GM12878 (cell line): ENCODE measurements around the gene MAPT. TPM values are rescaled to one million over a fixed set of nuclear protein-coding genes. Genes with fewer than 3 reads are reported as not detected.
"Not testable (repeated sequence)": the region's sequence is repeated elsewhere in the genome, so short reads cannot be mapped to it uniquely, and the experiment has no call there.

Source experiments
- ATAC-seq: fragments of 200-7000 bp; cut with Tn5 transposase; 3 replicates; pipeline ENCODE4 v1.9.1; 2020; ENCODE audit warnings: mild to moderate bottlenecking, moderate library complexity
- BruUV-seq: library from RNA; stranded (reverse); fragments of 400-500 nt; replicated peaks from 2 replicates; lab custom pipeline; 2021; lab: Mats Ljungman, UMichigan
- CTCF ChIA-PET: fragments of 300-600 bp; sonication (Branson Sonifier 250); formaldehyde crosslinking; extraction: SDS; loops from one replicate; lab custom pipeline; 2021; ENCODE audit warnings: inconsistent platforms; lab: Yijun Ruan, JAX
- POLR2A ChIA-PET: fragments of 350-600 bp; formaldehyde crosslinking; extraction: SDS; loops from one replicate; lab custom pipeline; 2021; ENCODE audit warnings: inconsistent platforms; lab: Charles Lee
- RAD21 ChIA-PET: fragments of 300-600 bp; sonication (Branson Sonifier 250); formaldehyde crosslinking; loops from one replicate; lab custom pipeline; 2023; ENCODE audit warnings: antibody characterized with exemption; ENCODE audit not compliant: unreplicated experiment; lab: Charles Lee
- SMC1A ChIA-PET: fragments of 300-600 bp; sonication (Branson Sonifier 250); formaldehyde crosslinking; loops from one replicate; lab custom pipeline; 2023; ENCODE audit not compliant: unreplicated experiment, uncharacterized antibody; lab: Charles Lee
- DNase-seq: peaks from one replicate; pipeline ENCODE4 v3.0.0-alpha.2; 2011; ENCODE audit warnings: low read depth, low spot score
- FAIRE-seq: peaks from 3 replicates; lab custom pipeline; 2011; peaks lifted over from hg19 to GRCh38; lab: Jason Lieb, UNC
- H2AFZ ChIP-seq: 2 replicates; pipeline ENCODE4 v1.6.0; 2011; ENCODE audit warnings: low read depth, low read length, control low read depth; ENCODE audit not compliant: control insufficient read depth
- H3K27ac ChIP-seq: 2 replicates; pipeline ENCODE4 v1.5.1; 2011; ENCODE audit warnings: control low read depth; ENCODE audit not compliant: control insufficient read depth, insufficient read depth
- H3K27me3 ChIP-seq, 2 experiments: replicated peaks in 1 of 2; 2 replicates each; pipeline versions ENCODE4 v1.6.0 to v1.6.1; 2011; ENCODE audit warnings: low read length in 1 of 2; ENCODE audit not compliant: control insufficient read depth in 2 of 2, insufficient read depth in 2 of 2
- H3K36me3 ChIP-seq, 2 experiments: 2 replicates each; pipeline ENCODE4 v1.5.1; 2011; ENCODE audit warnings: low read length in 1 of 2; ENCODE audit not compliant: control insufficient read depth in 2 of 2, insufficient read depth in 2 of 2
- H3K4me1 ChIP-seq: 2 replicates; pipeline ENCODE4 v1.6.1; 2011; ENCODE audit warnings: mild to moderate bottlenecking, low read length, moderate library complexity, mixed read lengths; ENCODE audit not compliant: control insufficient read depth, insufficient read depth
- H3K4me2 ChIP-seq: 2 replicates; pipeline ENCODE4 v1.6.0; 2011; ENCODE audit warnings: control low read depth; ENCODE audit not compliant: control insufficient read depth, insufficient read depth
- H3K4me3 ChIP-seq: fragments of 200-600 bp; sonication (generic); 2 replicates; pipeline ENCODE4 v1.5.1; 2016
- H3K79me2 ChIP-seq: 2 replicates; pipeline ENCODE4 v1.6.0; 2011; ENCODE audit warnings: low read length; ENCODE audit not compliant: control insufficient read depth, insufficient read depth
- H3K9ac ChIP-seq: 2 replicates; pipeline ENCODE4 v1.8.0; 2011; ENCODE audit warnings: low read length, control low read depth, mixed read lengths; ENCODE audit not compliant: control insufficient read depth, insufficient read depth
- H3K9me3 ChIP-seq: replicated peaks from 3 replicates; pipeline ENCODE4 v1.5.1; 2011; ENCODE audit warnings: mild to moderate bottlenecking, low read length; ENCODE audit not compliant: control insufficient read depth, insufficient read depth
- H4K20me1 ChIP-seq: 2 replicates; pipeline ENCODE4 v1.6.0; 2011; ENCODE audit not compliant: control insufficient read depth, insufficient read depth
- BCL11A ChIP-seq: IDR thresholded peaks from 2 replicates; pipeline ENCODE4 v1.6.1; 2011; ENCODE audit warnings: low read depth, low read length
- IRF3 ChIP-seq: fragments of 450-650 bp; IDR thresholded peaks from 2 replicates; pipeline ENCODE4 v1.6.1; 2014; ENCODE audit warnings: mild to moderate bottlenecking
- SMAD5 ChIP-seq: IDR thresholded peaks from 2 replicates; pipeline ENCODE4 v1.6.1; 2016; ENCODE audit warnings: antibody characterized with exemption, low read depth
- SMC3 ChIP-seq: IDR thresholded peaks from 2 replicates; pipeline ENCODE4 v1.6.1; 2011; ENCODE audit warnings: low read length, improper control_type of control experiment, borderline replicate concordance
- WGBS: methylation state at CpG from one replicate; pipeline ENCODE4 v1.1.6; 2016; ENCODE audit warnings: low lambda C conversion rate; ENCODE audit not compliant: insufficient replicate concordance, insufficient coverage; ENCODE audit errors: missing lambda C conversion rate; 5-methylcytosine and 5-hydroxymethylcytosine counted together
- in situ Hi-C: fragments of 300-500 bp; cut with MboI; formaldehyde crosslinking; loops from 9 replicates; pipeline ENCODE4 v1.14.3; 2018; ENCODE audit warnings: mixed read lengths
- intact Hi-C: fragments of 100-400 bp; cut with micrococcal nuclease; formaldehyde crosslinking; loops from one replicate; pipeline ENCODE4 v1.14.2; 2022; ENCODE audit not compliant: unreplicated experiment
- polyA plus RNA-seq, 11 experiments: library from polyadenylated mRNA; depleted of rRNA in 4 of 11; unstranded in 6 of 11; stranded (reverse) in 5 of 11; fragments of >200 nt; fragmentation: Nextera tagmentation in 4 of 11; fragmentation: Illumina TruSeq in 1 of 11; extraction: Ambion mirVana in 4 of 11; extraction: Trizol in 1 of 11; gene quantifications; 1 replicate in 1 of 11; 2 replicates in 10 of 11; pipeline versions ENCODE4 v1.2.1 to v1.2.3, GENCODE V29; 2011 to 2016; ENCODE audit warnings: inconsistent platforms in 2 of 11, missing spikeins in 2 of 11, low read depth in 1 of 11
- total RNA-seq, 4 experiments: library from RNA; depleted of rRNA in 3 of 4; stranded (reverse); fragments of >200 nt in 3 of 4; fragmentation: Illumina TruSeq in 1 of 4; extraction: Trizol in 1 of 4; gene quantifications; 2 replicates each; pipeline versions ENCODE4 v1.2.1 to v1.2.3, GENCODE V29; 2013 to 2021

Gene MAPT
- total and polyA plus RNA-seq, 10 of the 15 experiments (the other 5 are each of a cell fraction or from before 2014, with no cell fraction given), result under 0.01 to 0.05 (median 0.03) TPM; not detected in 7

DNA sequence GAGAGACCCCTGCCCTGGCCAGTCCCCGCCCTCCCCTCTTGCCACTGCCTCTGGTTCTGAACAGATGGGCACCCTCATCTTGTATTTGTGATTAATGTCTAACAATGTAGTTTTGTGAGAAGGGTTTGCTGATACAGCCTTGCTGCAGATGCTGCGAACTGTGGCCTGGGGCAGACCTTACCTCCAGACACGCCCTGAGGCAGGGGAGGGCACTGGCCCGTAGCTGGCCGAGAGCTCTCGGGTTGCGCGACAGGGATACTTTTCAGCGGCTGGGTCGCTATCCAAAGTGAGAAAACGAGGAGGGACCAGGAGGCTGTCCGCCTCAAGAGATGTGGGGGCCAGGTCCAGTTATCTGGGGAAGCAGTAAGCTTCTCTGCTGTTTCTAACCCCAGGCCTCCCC lies 126.6 kb downstream of the MAPT start:
- 96% methylated on average over 12 of the region's 12 CpGs for WGBS
- H3K9me3 ChIP-seq, result no peaks in the 10 kb centered on the region
- TF ChIP-seq SMC3, result no peak
- TF ChIP-seq SMAD5, result no peak
- TF ChIP-seq IRF3, result no peak
- TF ChIP-seq BCL11A, result no peak
- no peak for DNase-seq
- BruUV-seq, result no TSS peak
- no peaks in the 10 kb centered on the region for H3K79me2 ChIP-seq
- H3K36me3 ChIP-seq, result no peaks in the 10 kb centered on the region
- no peaks in the 10 kb centered on the region for H3K27me3 ChIP-seq
- ChIA-PET POLR2A (interaction anchor here (1.3 kb wide), 1 partner anchor 124 kb away, joined by 7 read pairs; no protein-coding TSS in a partner anchor), CTCF (interaction anchor here (0.6 to 1.8 kb wide), 4 partner anchors 17 to 266 kb away, joined by 3 to 4 read pairs (median 3); no protein-coding TSS in a partner anchor), RAD21 (interaction anchor here (0.7 to 1.3 kb wide), 3 partner anchors 13 to 166 kb away, joined by 3 read pairs; no protein-coding TSS in a partner anchor), SMC1A (interaction anchor here (0.9 to 2.2 kb wide), 4 partner anchors 13 to 185 kb away, joined by 3 to 9 read pairs (median 3); partner anchors contain the start of gene KANSL1)
- no peak for FAIRE-seq
- H3K27ac ChIP-seq, result no peak overlapping the region
- H2AFZ ChIP-seq, result no peak overlapping the region
- H4K20me1 ChIP-seq, result no peaks in the 10 kb centered on the region
- no peak overlapping the region for H3K4me3 ChIP-seq
- in situ Hi-C loops (no loop called here), intact Hi-C loops (no loop called here)
- H3K9ac ChIP-seq, result no peak overlapping the region
- no peak for ATAC-seq
- peaks cover 15% of the 10 kb centered on the region for H3K4me1 ChIP-seq
- no peak overlapping the region for H3K4me2 ChIP-seq

- H3K9me3 ChIP-seq, H3K4me2 ChIP-seq, SMC1A ChIA-PET, BruUV-seq, ATAC-seq, DNase-seq, H4K20me1 ChIP-seq, H3K36me3 ChIP-seq, H3K9ac ChIP-seq, RAD21 ChIA-PET, CTCF ChIA-PET, H3K27ac ChIP-seq, FAIRE-seq, H3K4me3 ChIP-seq, intact Hi-C loops, H3K27me3 ChIP-seq, in situ Hi-C loops, H3K79me2 ChIP-seq, POLR2A ChIA-PET, H2AFZ ChIP-seq: not testable (repeated sequence)
- 81% methylated on average over 7 of the region's 7 CpGs for WGBS
- peaks cover 21% of the 10 kb centered on the region for H3K4me1 ChIP-seq
These were observed 129.0 kb downstream of the MAPT start for GRCh38 chr17:46023366-46023765.
